HPDE6-E6E7 (cell line): Measurements from ENCODE around the gene DNAL4.

Source experiments
- DNase-seq: peaks from one replicate; pipeline ENCODE4 v3.0.0; 2011; ENCODE audit warnings: missing footprints; ENCODE audit errors: extremely low spot score

Gene DNAL4

GRCh38 chr22:38786631-38787030 is 7.3 kb downstream of the DNAL4 start:
- DNase-seq = no peak

DNA sequence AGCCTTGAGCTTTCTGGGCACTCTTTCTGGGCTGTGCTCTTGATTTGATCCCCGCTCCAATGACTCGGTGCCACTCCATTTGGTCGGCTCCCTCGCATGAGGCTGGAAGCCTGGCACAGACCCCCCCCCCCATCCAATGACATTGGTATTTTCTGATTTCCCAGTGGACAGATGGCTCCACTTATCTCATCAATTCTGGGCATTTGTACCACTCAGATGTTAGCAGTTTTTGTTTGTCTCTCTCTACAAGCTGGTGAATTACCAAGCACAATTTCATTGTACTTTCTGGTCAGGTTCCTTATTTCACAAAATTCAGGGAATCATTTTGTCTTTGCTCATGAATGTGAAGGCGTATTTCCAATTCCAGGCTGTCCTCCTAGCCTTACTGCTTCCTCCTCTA is 9.1 kb downstream of the DNAL4 start:
- DNase-seq = no peak

- DNase-seq = no peak
These were observed 9.9 kb downstream of the DNAL4 start for GRCh38 chr22:38784035-38784434.

DNA sequence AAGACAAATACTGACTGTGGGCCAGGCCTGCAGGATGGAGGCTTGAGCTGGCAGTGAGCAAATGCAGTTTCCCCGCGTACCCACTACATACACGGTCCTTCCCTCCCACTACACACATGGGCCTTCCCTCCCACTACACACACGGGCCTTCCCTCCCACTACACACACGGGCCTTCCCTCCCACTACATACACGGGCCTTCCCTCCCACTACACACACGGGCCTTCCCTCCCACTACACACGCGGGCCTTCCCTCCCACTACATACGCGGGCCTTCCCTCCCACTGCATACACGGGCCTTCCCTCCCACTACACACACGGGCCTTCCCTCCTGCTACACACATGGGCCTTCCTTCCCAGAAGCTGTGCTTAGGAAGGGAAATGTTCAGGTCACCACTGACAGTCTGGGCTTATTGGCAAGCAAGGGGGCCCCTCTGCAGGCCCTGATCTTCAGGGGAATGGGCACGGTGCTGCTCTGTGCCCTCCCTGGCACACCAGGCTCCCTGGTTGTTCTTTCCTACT is 10.8 kb downstream of the DNAL4 start:
- no peak for DNase-seq

DNA sequence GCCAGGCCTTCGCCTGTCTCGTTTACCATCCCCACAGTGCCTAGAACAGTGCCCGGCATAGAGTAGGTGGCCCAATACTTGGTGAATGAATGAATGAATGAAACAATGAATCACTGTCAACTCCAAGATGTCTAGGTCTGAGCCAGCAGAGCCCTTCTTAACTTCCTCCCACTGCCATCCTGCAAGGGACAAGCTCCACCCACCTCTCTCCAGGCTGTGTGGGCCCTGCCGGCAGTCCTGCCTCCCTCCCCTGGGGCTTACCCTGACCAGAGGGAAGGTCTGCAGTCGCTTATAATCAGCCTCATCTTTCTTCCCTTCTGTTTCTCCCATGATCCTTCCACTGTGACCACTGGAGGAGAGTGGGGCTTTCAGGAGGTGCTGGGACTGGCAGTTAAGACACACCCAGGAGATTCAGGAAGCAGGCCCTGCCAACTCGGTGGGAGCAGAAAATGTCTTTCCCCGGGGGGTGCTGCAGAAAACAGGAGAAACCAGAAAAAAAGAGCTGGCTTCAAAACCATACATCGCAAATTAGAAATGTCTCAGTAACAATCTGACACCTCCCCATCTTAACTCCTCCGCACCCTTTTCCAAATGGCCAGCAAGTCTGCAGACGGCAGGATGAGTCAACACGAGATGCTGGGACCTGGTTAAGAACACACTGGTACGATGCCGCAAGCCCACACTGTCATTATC is 11.4 kb downstream of the DNAL4 start:
- no peak for DNase-seq

DNA sequence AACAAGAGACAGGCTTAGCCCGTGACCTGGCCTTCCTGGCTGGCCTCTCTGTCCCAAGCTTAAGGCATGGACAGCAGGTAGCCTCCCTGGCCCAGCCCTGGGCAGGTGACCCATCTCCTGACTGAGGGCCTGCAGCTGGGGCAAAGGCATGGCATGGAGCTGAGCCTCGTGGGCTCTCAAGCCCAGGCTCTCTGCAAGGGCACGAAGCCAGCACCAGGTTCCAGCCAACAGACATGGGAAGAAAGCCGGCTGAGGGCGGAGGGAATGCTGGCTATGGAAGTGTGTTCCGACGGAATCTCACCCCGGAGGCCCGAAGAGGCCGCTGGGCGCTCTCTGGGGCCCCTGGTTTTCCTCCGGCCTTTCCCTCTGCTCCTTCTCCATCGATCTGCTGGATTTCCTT is 12.9 kb downstream of the DNAL4 start:
- DNase-seq = no peak

GRCh38 chr22:38777087-38777671 is 16.8 kb downstream of the DNAL4 start:
- DNase-seq = no peak

- DNase-seq = no peak
These were observed 17.9 kb downstream of the DNAL4 start for GRCh38 chr22:38776086-38776485.

DNA sequence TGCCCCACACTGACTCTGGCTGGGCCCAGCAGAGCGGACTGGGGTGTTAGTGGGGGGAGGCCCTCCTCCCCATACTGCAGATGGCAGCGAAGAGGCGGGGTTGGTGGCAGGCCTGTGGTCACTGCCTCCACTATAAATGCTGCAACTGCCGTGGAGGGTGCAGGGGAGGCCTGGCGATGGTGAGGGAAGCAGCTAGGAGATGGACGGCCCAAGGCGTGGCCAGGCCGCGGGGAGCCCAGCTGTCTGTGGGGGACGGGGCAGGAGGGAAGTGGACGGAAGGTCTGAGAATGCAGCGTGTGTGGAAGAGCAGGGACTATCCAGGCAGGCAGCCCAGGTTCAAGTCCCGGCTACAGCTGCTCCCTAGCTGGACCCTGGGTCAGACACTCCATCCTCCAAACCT is 18.3 kb downstream of the DNAL4 start:
- no peak for DNase-seq

DNA sequence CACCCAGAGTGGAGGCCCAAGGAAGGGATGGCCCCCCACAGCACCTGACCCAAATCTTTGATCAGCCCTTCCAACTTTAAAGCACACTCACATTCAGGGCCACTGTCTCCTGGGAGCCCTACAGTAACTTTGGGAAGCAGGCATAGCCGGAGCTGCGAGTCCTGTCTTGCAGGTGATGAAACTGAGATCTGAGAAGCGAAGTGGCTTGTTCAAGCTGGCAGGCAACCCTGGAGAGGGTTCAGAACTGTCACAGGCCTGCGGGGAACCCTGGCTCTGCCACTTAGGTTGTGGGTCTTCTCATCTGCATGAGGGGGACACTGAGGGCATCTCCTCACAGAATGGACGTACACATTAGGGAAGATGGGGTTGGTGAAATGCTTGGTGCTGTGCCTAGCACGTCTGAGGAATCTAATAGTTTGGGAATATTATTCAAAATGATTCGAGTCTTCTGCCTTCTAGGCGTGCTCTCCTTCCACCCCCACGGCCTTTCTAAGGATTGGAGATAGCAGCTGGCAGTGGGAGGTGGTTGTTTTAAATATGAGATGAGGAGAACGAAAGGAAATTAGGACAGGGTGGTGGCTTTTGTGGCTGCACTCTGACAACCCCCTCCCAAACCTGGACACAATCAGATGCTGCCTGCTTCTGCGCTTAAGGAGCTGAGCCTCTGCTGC is 19.3 kb downstream of the DNAL4 start:
- no peak for DNase-seq

DNA sequence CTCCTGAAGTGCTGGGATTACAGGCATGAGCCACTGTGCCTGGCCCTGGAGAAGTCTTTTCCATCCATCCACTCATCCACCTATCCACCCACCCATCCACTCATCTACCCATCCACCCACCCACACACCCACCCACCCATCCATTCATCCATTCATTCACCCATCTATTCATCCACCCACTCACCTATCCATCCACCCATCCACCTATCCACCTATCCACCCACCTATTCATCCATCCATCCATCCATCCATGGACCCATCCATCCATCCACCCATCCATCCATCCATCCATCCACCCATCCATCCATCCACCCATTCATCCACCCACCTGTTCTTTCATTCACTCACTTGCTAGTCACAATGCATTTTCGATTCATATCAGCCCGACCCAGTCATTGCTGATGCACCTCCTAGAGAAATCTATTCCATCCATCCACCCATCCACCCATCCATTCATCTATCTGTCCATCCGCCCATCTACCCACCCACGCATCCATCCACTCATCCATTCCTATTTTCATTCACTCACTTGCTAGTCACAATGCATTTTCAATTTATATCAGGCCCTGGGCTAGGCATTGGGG is 20.5 kb downstream of the DNAL4 start:
- DNase-seq = no peak

DNA sequence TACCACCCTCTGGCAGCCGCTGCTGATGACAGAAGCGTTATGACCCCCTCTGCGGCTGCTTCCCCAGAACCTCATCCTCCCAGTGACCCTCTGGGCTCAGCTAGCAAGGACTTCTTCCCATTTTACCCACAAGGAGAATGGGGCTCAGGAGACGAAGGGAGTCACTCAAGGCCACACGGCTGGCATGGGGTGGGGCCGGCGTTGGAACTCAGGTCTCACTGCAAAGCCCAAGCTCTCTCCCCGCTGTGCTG is 21.4 kb downstream of the DNAL4 start:
- DNase-seq = no peak

DNA sequence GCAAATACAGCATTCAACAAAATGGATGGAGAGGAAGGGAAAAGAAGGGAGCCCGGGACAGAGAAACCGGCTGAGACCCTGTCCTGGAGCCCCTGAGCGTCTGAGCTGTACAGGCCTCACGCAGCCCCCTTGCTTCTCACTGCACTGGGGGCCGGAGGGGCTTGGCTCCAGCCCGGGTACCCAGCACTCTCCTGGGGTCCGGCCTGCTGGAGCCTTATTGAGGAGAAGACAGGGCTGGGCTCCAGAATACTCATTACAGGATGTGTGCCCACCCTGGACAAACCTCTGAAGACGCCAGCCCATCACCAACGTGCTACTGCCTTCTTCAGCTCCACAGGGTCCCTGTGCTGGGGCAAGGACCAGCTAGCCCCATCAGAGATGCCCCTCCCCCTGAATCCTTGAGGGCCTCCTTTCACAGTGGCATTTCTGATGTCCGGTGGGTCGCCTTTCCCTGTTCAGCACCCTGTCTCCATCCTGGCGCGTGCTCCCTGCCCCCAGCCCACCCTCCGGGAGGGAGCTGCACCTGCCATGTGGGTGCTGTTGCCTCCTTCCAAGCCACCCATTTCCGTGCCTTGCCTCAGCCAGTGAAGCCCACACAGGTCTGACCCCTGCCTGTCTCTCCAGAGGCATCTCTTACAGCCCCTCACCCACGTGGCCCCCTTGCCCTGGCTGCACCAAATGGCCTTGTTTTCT is 23.5 kb downstream of the DNAL4 start:
- no peak for DNase-seq

DNA sequence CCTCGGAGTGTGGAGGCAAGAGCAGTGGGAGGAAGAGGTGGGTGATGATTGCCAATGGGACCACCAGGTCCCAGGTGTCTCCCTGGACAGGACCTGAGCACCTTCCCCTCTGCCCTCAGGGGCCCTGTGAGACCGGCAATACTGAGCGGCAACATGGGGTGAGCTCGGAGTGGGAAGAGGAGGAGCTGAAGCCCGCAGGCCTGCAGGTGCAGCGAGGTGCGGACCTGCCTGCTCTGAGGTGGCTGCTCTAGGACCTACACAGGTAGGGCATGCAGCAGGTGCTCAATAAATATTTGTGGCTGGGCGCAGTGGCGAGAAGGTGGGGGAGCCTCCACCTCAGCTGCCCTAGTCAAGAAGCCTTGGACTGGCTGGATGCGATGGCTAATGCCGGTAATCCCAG is 25.9 kb downstream of the DNAL4 start:
- no peak for DNase-seq

DNA sequence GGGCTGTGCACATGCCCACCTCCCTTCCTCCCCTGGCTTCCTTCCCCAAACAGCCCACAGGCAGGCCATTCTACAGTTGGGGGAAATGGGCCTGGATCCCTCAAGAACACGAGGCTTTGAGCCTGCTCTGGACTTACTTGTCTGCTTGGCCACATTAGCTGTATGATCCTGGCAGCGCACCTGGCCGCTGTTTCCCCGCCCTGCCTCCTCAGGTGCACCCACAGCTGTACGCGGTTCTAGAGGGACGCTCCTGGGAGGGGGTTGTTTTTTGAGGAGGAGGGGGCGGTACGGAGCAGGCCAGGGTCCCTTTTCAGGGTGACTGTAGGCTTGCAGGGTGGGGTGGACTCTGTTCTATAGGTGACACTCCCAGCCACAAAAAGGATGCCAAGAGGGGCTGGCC is 26.6 kb downstream of the DNAL4 start:
- no peak for DNase-seq

DNA sequence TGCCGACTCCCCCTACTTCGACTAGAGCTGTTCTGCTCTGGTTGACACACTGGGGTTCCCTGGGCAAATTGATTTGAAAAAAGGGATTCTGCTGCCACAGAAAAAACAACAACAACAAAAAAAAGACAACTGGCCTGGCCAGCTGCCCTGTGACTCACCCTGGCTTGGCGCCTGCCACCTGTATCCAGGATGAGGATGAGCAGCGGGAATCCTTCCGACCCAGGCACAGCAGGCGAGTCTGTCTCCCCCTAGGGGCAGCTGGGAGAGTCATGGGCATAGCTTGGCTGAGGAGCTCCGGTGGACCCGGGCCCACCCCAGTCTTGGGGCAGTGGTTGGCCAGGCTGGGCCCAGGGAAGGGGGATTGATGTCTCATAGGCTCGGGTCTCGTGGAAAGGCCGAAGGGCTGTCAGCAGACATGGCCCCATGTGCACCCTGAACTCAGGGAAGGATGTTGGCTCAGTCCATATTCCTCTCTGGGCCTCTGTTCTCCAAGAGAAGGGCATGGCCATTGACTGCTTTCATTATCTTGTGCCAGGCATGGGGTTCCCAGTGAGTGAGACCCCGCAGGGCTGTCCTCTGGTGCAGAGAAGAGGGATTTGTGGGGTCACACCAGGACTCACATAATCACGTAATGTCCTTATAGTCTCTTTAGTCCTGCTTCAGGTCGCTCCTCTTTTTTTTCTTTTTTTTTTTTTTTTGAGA is 27.7 kb downstream of the DNAL4 start:
- peak; percentile 95 for DNase-seq

DNA sequence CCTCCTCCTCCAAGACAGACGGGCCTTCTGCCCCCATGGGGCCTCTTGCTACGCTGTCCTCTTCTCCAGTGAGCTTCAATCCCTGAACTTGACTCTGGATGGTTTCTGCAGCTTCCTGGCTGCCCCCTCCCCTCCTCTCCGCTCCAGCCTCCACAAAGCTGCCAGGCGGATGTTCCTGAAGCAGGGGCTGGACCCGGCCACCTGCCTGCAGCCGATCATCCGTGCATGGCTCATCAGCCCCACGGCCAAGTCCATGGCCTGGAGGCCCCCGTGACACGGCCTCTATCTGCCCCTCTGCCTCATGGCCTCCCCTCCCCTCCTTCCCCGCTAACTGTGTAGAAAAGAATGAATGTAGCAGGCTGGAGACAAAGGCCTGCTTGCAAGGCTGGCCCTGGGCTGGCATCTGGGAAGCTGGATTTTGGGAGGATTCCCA is 31.4 kb downstream of the DNAL4 start:
- DNase-seq = no peak

DNA sequence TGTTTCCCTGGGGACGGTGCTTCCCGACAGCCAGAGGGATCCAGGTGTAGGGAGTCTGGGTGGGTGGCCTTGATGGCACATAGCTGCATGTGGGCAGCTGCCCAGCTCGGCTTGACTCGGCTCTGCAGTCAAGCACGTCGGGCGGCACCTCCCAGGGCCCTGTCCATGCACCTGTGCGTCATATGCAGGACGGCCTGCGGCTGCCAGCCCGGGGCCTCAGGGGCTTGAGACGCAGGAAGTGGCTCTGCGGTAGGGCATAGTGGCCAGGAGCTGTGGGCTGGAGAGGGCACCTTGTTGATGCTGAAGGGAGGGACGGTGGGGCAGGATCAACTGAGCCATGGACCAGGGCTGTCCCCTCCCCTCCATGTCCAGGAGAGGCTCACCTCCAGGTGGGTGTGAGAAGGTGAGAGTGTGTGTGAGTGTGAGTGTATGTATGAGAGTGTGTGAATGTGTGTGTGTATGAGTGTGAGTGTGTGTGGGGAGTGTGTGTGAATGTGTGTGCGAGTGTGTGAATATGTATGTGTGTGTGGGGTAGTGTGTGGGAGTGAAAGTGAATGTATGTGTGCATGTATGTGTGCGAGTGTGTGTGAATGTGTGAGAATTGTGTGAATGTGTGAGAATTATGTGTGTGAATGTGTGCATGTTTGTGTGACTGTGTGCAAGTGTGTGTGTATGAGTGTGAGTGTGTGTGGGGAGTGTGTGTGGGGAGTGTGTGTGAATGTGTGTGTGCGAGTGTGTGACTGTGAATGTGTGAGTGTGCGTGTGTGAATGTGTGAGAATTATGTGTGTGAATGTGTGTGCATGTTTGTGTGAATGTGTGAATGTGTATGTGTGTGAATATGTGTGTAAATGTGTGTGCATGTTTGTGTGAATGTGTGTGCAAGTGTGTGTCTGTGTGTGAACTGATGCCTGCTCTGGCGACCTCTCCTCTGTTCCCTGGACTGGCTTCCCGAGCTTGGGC is 32.5 kb downstream of the DNAL4 start:
- DNase-seq = no peak

GRCh38 chr22:38760477-38761201 is 33.3 kb downstream of the DNAL4 start:
- no peak for DNase-seq

DNA sequence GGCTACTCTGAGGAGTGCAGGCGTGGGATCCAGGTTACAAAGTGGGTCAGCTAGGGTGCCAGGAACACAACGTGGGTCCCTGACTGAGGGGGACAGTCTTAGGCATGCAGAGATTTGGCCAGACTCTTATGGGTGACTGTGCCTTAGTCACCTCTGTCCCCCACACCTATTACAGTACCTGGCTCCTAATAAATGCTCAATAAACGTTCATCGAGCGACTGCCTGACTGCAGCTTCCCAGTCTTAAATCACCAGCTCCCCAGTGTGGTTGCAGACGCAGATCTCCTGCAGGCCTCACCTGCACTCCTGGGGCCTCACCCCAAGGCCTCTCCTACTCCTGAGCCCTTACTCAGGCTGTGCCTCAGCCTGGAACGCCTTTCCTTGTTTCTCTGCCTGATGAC is 34.9 kb downstream of the DNAL4 start:
- DNase-seq = no peak
